Skeletal muscle tissue (tissue), 4 donors: ENCODE measurements around the gene ANKRD52. TPM values are rescaled to one million over a fixed set of nuclear protein-coding genes. Genes with fewer than 3 reads are reported as not detected.
A peak's percentile ranks its signal among the peaks of the same experiment; 100 is the strongest.

Experiments
- H3K27ac ChIP-seq: one replicate; pipeline ENCODE4 v1.7.0; 2013; ENCODE audit warnings: mild to moderate bottlenecking, low read depth, low read length, inconsistent platforms
- H3K27me3 ChIP-seq, 3 donors: one replicate each; pipeline ENCODE4 v1.7.0; 2013; ENCODE audit warnings: low read length in 3 of 3; ENCODE audit not compliant: control insufficient read depth in 3 of 3, insufficient read depth in 3 of 3
- H3K36me3 ChIP-seq, 3 donors: one replicate each; pipeline ENCODE4 v1.7.0; 2013; ENCODE audit warnings: low read length in 3 of 3; ENCODE audit not compliant: control insufficient read depth in 3 of 3, insufficient read depth in 3 of 3
- H3K4me1 ChIP-seq, 3 donors: one replicate each; pipeline ENCODE4 v1.7.0; 2013; ENCODE audit warnings: low read length in 3 of 3, mild to moderate bottlenecking in 3 of 3; ENCODE audit not compliant: control insufficient read depth in 3 of 3, insufficient read depth in 3 of 3
- H3K4me3 ChIP-seq, 3 donors: one replicate each; pipeline ENCODE4 v1.7.0; 2013; ENCODE audit warnings: low read length in 3 of 3
- H3K9ac ChIP-seq, 3 donors: one replicate each; pipeline ENCODE4 v1.7.0; 2013; ENCODE audit warnings: low read length in 3 of 3, mild to moderate bottlenecking in 3 of 3, moderate library complexity in 2 of 3, low read depth in 1 of 3
- H3K9me3 ChIP-seq, 3 donors: one replicate each; pipeline ENCODE4 v1.7.0; 2013; ENCODE audit warnings: low read length in 3 of 3; ENCODE audit not compliant: control insufficient read depth in 3 of 3
- total RNA-seq: library from RNA; depleted of rRNA; stranded (reverse); fragments of >200 nt; gene quantifications from one replicate; pipeline ENCODE4 v1.2.3, GENCODE V29; 2014
- donor health status: Osteomylitis.

ANKRD52 gene
- total RNA-seq, result 6.8 TPM

DNA sequence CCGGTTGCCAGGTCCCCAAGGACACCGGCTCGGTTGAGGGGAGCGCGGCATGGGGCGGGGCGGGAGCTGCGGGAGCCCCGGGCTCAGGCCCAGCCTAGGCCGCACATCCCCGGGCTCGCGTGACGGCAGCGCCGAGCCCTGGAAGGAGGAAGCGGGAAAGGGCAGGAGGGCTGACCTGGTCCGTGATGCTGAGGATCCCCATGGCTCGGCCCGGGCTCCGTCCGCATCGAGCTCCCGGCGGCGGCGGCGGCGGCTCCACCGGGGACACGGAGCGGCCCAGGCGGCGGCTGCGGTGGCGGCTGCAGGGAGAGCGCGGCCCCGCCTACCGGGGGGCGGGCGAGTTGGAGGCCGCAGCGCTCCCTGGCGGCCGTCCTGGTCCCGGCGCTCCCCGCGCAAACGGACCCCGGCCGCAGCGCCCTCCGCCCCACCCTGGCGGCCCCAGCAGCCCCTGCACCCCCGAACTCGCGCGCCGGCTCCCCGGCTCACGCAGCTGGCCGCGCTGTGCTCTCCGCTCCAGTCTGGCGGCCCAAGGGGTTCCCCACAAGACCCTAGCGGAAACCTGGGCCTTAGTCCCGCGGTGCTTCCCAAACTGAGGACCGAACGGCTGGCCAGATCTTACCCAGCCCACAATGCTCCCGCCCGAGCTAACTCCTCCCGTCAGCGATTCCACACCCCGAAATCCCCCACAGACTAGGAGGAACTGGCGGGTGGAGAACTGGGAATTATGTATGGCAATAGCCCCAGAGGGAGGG is at the start of gene ANKRD52:
Gene ANKRD52, minus strand, starts transcription at position 317 of the 752 bp plus-strand sequence. Its CDS starts 115 bp downstream, at position 202.
- H3K36me3 ChIP-seq, result peaks cover 26 to 37% (median 32%) of the 10 kb centered on the region in 3 donors
- peak within 1 kb of the TSS; percentile 89 for H3K27ac ChIP-seq
- H3K27me3 ChIP-seq, result no peaks in the 10 kb centered on the region
- no peaks in the 10 kb centered on the region for H3K9me3 ChIP-seq
- H3K4me3 ChIP-seq, result peak within 1 kb of the TSS; percentile 84 to 90 (median 84)
- H3K4me1 ChIP-seq, result peaks cover 40 to 49% (median 43%) of the 10 kb centered on the region in 3 donors
- H3K9ac ChIP-seq, result peak within 1 kb of the TSS; percentile 78 to 94 (median 88)

DNA sequence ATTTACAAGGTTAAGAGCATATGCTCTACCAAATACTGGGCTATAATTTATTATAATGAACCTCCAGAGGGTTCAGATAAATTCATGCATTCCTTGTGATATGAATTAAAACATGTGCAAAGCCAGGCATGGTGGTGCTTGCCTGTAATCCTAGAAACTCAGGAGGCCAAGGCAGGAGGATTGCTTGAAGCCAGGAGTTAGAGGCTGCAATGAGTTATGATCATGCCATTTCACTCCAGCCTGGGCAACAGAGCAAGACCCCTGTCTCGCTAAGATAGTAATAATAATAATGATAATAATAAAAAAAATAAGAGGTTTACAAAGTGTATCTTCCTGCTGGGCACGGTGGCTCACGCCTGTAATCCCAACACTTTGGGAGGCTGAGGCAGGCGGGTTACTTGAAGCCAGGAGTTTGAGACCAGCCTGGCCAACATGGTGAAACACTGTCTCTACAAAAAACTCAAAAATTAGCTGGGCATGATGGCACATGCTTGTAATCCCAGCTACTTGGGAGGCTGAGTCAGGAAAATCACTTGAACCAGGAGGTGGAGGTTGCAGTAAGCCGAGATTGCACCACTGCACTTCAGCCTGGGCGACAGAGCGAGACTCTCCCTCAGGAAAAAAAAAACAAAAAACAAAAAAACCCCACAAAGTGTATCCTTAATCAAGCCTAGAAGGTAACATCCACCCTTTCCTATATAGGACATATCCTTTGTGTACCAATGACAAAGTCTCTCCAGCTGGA is 49.2 kb upstream of the ANKRD52 start:
- no peak overlapping the region for H3K9ac ChIP-seq
- no peaks in the 10 kb centered on the region for H3K27me3 ChIP-seq
- no peak overlapping the region for H3K27ac ChIP-seq
- peaks cover 0 to 4% (median 4%) of the 10 kb centered on the region in 3 donors for H3K4me1 ChIP-seq
- H3K36me3 ChIP-seq, result peaks cover 21 to 31% (median 30%) of the 10 kb centered on the region in 3 donors
- H3K4me3 ChIP-seq, result no peak overlapping the region
- no peaks in the 10 kb centered on the region for H3K9me3 ChIP-seq

DNA sequence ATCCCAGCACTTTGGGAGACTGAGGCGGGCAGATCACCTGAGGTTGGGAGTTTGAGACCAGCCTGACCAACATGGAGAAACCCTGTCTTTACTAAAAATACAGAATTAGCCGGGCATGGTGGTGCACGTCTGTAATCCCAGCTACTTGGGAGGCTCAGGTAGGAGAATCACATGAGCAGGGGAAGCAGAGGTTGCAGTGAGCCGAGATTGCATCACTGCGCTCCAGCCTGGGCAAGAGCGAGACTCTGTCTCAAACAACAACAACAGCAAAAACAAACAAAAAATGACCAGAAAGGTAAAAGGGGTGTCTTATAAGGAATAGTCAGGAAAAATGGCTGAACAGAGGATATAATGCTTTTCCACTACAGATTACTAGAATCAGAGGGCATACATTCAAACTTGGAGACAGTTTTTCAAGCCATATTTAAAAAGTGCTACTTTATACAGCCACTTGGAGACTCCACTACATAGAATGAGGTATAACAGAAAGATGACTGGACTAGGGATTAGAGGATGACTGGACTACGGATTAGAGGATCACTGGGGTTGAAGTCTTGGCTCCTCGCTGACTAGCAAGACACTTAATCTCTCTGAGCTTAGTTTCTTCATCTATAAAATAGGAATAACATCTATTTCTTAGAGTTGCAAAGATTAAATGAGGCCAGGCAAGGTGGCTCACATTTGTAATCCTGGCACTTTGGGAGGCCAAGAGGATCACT is 46.8 kb upstream of the ANKRD52 start:
- Histone ChIP-seq H3K27me3 (no peaks in the 10 kb centered on the region), H3K4me1 (peaks cover 19 to 22% (median 19%) of the 10 kb centered on the region in 3 donors), H3K9ac (no peak overlapping the region), H3K36me3 (peaks cover 15 to 19% (median 17%) of the 10 kb centered on the region in 3 donors), H3K4me3 (no peak overlapping the region), H3K9me3 (no peaks in the 10 kb centered on the region), H3K27ac (no peak overlapping the region)

DNA sequence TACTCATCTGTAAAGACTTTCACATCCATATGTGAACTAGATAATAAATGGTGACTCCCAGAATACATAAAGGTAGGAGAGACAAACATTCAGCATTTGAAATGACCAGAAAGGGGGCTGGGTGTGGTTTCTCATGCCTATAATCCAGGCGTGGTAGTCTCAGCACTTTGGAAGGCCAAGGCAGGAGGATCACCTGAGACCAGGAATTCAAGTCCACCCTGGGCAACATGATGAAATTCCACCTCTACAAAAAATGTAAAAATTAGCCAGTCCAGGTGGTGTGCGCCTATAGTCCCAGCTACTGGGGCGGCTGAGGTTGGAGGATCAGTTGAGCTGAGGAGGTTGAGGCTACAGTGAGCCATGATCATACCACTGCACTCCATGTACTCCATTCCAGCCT is 46.1 kb upstream of the ANKRD52 start:
- Histone ChIP-seq H3K9ac (no peak overlapping the region), H3K4me3 (no peak overlapping the region), H3K36me3 (peaks cover 11 to 15% (median 15%) of the 10 kb centered on the region in 3 donors), H3K4me1 (peaks cover 19 to 24% (median 19%) of the 10 kb centered on the region in 3 donors), H3K9me3 (no peaks in the 10 kb centered on the region), H3K27ac (no peak overlapping the region), H3K27me3 (no peaks in the 10 kb centered on the region)

DNA sequence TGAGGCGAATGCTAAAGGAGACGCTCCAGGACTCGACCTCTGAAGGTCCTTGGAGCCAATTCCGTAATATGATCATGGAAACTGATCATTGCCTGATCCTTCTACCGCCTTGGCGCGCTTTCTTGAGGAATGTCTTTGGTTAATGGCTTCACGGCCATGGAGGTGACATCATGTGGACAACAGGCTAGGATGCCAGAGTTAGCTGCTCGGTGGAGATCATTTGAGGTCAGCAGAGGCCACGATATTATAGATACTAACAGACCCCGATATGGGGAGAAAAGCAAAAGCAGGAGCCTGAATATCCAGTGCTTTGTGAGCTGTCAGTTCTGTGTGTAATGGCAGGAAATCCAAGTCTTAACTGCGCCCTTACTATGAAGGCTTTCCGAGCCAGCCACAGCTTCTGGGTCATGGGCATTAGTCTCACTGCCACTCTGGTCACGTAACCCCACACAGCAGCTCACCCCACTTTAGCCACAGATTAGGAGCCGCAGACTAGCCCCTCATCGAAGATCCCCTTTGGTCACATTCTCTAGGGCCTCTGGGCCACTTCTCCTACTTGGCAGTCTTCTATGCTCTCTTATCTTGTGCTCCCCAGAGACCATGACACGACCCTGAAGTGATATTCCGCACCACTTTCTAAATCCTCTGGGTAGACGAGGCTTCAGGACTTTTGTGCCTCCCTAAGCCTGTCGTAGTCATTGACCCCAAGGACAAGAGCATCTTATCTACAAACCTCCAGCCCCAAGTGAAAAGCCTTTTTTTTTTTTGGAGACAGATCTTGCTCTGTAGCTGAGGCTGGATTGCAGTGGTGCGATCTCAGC is 42.7 kb upstream of the ANKRD52 start:
- Histone ChIP-seq H3K27me3 (no peaks in the 10 kb centered on the region), H3K36me3 (peaks cover 7 to 12% (median 7%) of the 10 kb centered on the region in 3 donors), H3K9me3 (no peaks in the 10 kb centered on the region), H3K4me1 (peaks cover 49 to 58% (median 50%) of the 10 kb centered on the region in 3 donors), H3K27ac (peak overlapping the region; percentile 98), H3K9ac (peak overlapping the region; percentile 85 to 95 (median 87)), H3K4me3 (peak overlapping the region; percentile 78 to 98 (median 89))

- peak within 1 kb of the TSS; percentile 98 for H3K27ac ChIP-seq
- peak within 1 kb of the TSS; percentile 87 to 98 (median 95) for H3K9ac ChIP-seq
- peak within 1 kb of the TSS; percentile 89 to 98 (median 98) for H3K4me3 ChIP-seq
- H3K27me3 ChIP-seq, result no peaks in the 10 kb centered on the region
- H3K36me3 ChIP-seq, result peaks cover 5 to 9% (median 5%) of the 10 kb centered on the region in 3 donors
- H3K4me1 ChIP-seq, result peaks cover 49 to 58% (median 50%) of the 10 kb centered on the region in 3 donors
- H3K9me3 ChIP-seq, result no peaks in the 10 kb centered on the region
These were observed 41.9 kb upstream of the ANKRD52 start, which contains the start of gene CS for GRCh38 chr12:56299853-56300643. TSS of gene CS (minus strand) at chr12:56300330. CDS start at chr12:56300201, 129 bp downstream.

DNA sequence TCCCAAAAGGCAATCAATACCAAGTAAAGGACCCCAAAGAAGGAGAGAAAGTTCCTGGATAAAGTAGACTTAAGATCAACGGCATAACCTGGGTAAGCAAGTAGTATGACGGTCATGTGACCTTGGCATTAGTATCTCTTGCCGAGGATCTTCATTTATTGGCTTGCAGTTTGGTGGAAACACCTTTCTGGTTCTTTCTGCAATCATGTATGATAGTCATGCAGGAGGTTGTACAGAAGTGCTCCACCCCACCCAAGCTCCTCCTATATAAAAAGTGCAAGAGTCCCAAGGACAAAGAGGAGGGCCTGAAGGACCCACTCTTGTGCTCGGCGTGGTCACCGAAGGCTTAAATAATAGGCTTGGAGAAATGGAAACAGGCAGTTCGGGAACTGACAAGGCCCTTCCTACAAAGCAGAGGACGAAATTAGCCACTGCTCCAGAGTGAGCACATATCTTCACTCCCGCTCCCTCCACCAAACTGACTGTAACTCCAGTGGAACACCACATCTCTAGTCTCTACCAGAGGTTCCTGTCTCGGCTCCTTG is 41.2 kb upstream of the ANKRD52 start:
- peak overlapping the region; percentile 68 to 98 (median 98) for H3K4me3 ChIP-seq
- peak overlapping the region; percentile 98 for H3K27ac ChIP-seq
- peaks cover 49 to 61% (median 54%) of the 10 kb centered on the region in 3 donors for H3K4me1 ChIP-seq
- no peaks in the 10 kb centered on the region for H3K27me3 ChIP-seq
- H3K9me3 ChIP-seq, result no peaks in the 10 kb centered on the region
- peak overlapping the region; percentile 69 to 98 (median 95) for H3K9ac ChIP-seq
- peaks cover 5 to 7% (median 5%) of the 10 kb centered on the region in 3 donors for H3K36me3 ChIP-seq

- Histone ChIP-seq H3K4me1 (peaks cover 50 to 66% (median 57%) of the 10 kb centered on the region in 3 donors), H3K27ac (peak overlapping the region; percentile 98), H3K9me3 (no peaks in the 10 kb centered on the region), H3K4me3 (peak overlapping the region; percentile 68 to 98 (median 98)), H3K9ac (peak overlapping the region; percentile 69 to 98 (median 95)), H3K27me3 (no peaks in the 10 kb centered on the region), H3K36me3 (peaks cover 5 to 7% (median 5%) of the 10 kb centered on the region in 3 donors)
These were observed 40.6 kb upstream of the ANKRD52 start for GRCh38 chr12:56298828-56299227.
